MM.1S (cell line): Measurements from ENCODE around the gene ZNF681.

Experiments used
- DNase-seq: peaks from one replicate; pipeline ENCODE4 v3.0.0-alpha.2; 2015
- H2AFZ ChIP-seq: fragments of 300-600 bp; sonication (generic); 2 replicates; pipeline ENCODE4 v1.6.0; 2016; ENCODE audit warnings: antibody characterized with exemption, low read length
- H3F3A ChIP-seq: fragments of 300-600 bp; sonication (generic); 2 replicates; pipeline ENCODE4 v1.6.1; 2016; ENCODE audit warnings: mild to moderate bottlenecking, antibody characterized with exemption, low read length, moderate library complexity, mixed read lengths; ENCODE audit not compliant: insufficient read depth
- H3K27ac ChIP-seq: fragments of 300-600 bp; sonication (generic); 2 replicates; pipeline ENCODE4 v1.5.1; 2016; ENCODE audit warnings: mild to moderate bottlenecking, low read length
- H3K27me3 ChIP-seq: fragments of 300-600 bp; sonication (generic); replicated peaks from 2 replicates; pipeline ENCODE4 v1.6.0; 2016; ENCODE audit warnings: low read length; ENCODE audit not compliant: insufficient read depth
- H3K36me3 ChIP-seq: fragments of 300-600 bp; sonication (generic); replicated peaks from 2 replicates; pipeline ENCODE4 v1.6.1; 2016; ENCODE audit warnings: mild to moderate bottlenecking, low read length, mixed read lengths; ENCODE audit not compliant: insufficient read depth
- H3K4me1 ChIP-seq: fragments of 300-600 bp; sonication (generic); 2 replicates; pipeline ENCODE4 v1.6.1; 2016; ENCODE audit warnings: low read length, mixed read lengths
- H3K4me2 ChIP-seq: fragments of 300-600 bp; sonication (generic); 2 replicates; pipeline ENCODE4 v1.6.0; 2016; ENCODE audit warnings: low read depth, low read length
- H3K4me3 ChIP-seq: fragments of 300-600 bp; sonication (generic); 2 replicates; pipeline ENCODE4 v1.5.1; 2016; ENCODE audit warnings: low read length, mixed read lengths
- H3K79me2 ChIP-seq: fragments of 300-600 bp; sonication (generic); 2 replicates; pipeline ENCODE4 v1.6.1; 2016; ENCODE audit warnings: mixed run types, low read length, mixed read lengths
- H3K9ac ChIP-seq: fragments of 300-600 bp; sonication (generic); 2 replicates; pipeline ENCODE4 v1.6.1; 2016; ENCODE audit warnings: low read length, mixed read lengths
- H3K9me2 ChIP-seq: fragments of 300-600 bp; sonication (generic); replicated peaks from 2 replicates; pipeline ENCODE4 v1.6.1; 2016; ENCODE audit warnings: mild to moderate bottlenecking, low read length, mixed read lengths; ENCODE audit not compliant: insufficient read depth
- H3K9me3 ChIP-seq: fragments of 300-600 bp; sonication (generic); replicated peaks from 2 replicates; pipeline ENCODE4 v1.6.1; 2016; ENCODE audit warnings: mild to moderate bottlenecking, low read length, mixed read lengths; ENCODE audit not compliant: insufficient read depth
- H4K20me1 ChIP-seq: fragments of 300-600 bp; sonication (generic); 2 replicates; pipeline ENCODE4 v1.6.1; 2016; ENCODE audit warnings: mild to moderate bottlenecking, low read length, moderate library complexity, mixed read lengths; ENCODE audit not compliant: insufficient read depth
- CTCF ChIP-seq: fragments of 300-600 bp; sonication (generic); IDR thresholded peaks from 2 replicates; pipeline ENCODE4 v1.5.1; 2016; ENCODE audit warnings: antibody characterized with exemption, low read length, mixed read lengths
- EZH2 ChIP-seq: fragments of 300-600 bp; sonication (generic); optimal IDR thresholded peaks from 2 replicates; pipeline ENCODE3; 2017; ENCODE audit warnings: low read depth, mild to moderate bottlenecking, antibody characterized with exemption, low read length, mixed read lengths
- EZH2phosphoT487 ChIP-seq: fragments of 300-600 bp; sonication (generic); IDR thresholded peaks from 2 replicates; pipeline ENCODE4 v1.6.1; 2018; ENCODE audit warnings: antibody characterized with exemption, low read length

Gene ZNF681

GRCh38 chr19:23771761-23772674 is 13.3 kb upstream of the ZNF681 start:
- Histone ChIP-seq H3K9me2 (no peaks in the 10 kb centered on the region), H3K27ac (no peak overlapping the region), H3K79me2 (no peaks in the 10 kb centered on the region), H3K9ac (no peak overlapping the region), H4K20me1 (no peaks in the 10 kb centered on the region), H3K4me1 (no peaks in the 10 kb centered on the region), H3K9me3 (no peaks in the 10 kb centered on the region), H3F3A (no peaks in the 10 kb centered on the region), H3K36me3 (no peaks in the 10 kb centered on the region), H2AFZ (no peak overlapping the region), H3K27me3 (no peaks in the 10 kb centered on the region), H3K4me3 (no peak overlapping the region), H3K4me2 (no peak overlapping the region)
- DNase-seq, result no peak
- TF ChIP-seq CTCF (no peak), EZH2 (no peak), EZH2phosphoT487 (no peak)

GRCh38 chr19:23771316-23771715 is 12.6 kb upstream of the ZNF681 start:
- Histone ChIP-seq H3K4me3 (no peak overlapping the region), H2AFZ (no peak overlapping the region), H4K20me1 (no peaks in the 10 kb centered on the region), H3K4me1 (no peaks in the 10 kb centered on the region), H3K79me2 (no peaks in the 10 kb centered on the region), H3K36me3 (no peaks in the 10 kb centered on the region), H3K4me2 (no peak overlapping the region), H3K27me3 (no peaks in the 10 kb centered on the region), H3K9ac (no peak overlapping the region), H3K27ac (no peak overlapping the region), H3K9me3 (no peaks in the 10 kb centered on the region), H3K9me2 (no peaks in the 10 kb centered on the region), H3F3A (no peaks in the 10 kb centered on the region)
- DNase-seq, result no peak
- TF ChIP-seq CTCF (no peak), EZH2phosphoT487 (no peak), EZH2 (no peak)

- Histone ChIP-seq H3K79me2 (no peaks in the 10 kb centered on the region), H3K36me3 (no peaks in the 10 kb centered on the region)
Observed at GRCh38 chr19:23770672-23771250, 12.1 kb upstream of the ZNF681 start.

More at GRCh38 chr19:23770672-23771250, 12.1 kb upstream of the ZNF681 start:
- Histone ChIP-seq H3K9ac (no peak overlapping the region), H3K27me3 (no peaks in the 10 kb centered on the region), H3K9me3 (no peaks in the 10 kb centered on the region), H3K4me3 (no peak overlapping the region), H3K4me1 (no peaks in the 10 kb centered on the region), H3K27ac (no peak overlapping the region), H2AFZ (no peak overlapping the region), H3K4me2 (no peak overlapping the region), H3F3A (no peaks in the 10 kb centered on the region), H4K20me1 (no peaks in the 10 kb centered on the region), H3K9me2 (no peaks in the 10 kb centered on the region)
- DNase-seq, result no peak
- TF ChIP-seq EZH2phosphoT487 (no peak), EZH2 (no peak), CTCF (no peak)
